ENCODE data around the gene MAP6.

The MAP6 gene

GRCh38 chr11:75547177-75547576 lies 121.7 kb downstream of the MAP6 start:
- no peak for DNase-seq

DNA sequence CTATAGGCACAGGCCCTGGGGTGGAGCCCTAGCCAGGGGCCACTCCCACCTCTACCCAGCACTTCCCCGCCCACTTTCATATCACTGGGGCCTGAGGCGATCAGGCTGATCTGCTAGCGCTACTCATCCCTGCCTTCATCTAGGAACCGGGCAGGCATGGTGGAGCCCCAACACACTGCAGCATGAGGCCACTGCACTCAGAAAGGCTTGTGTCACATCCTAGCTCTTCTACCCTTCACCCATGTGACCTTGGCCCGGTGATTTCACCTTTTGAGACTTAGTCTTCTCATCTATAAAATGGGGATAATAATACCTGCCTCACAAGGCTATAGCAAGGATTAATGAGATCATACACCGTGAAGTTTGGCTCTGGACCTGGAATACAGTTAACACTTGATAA lies 125.0 kb downstream of the MAP6 start:
- DNase-seq: no peak

GRCh38 chr11:75542088-75542438 lies 126.8 kb downstream of the MAP6 start:
- DNase-seq: no peak

GRCh38 chr11:75541193-75542087 lies 127.4 kb downstream of the MAP6 start:
- no peak for DNase-seq

- DNase-seq: no peak
Measured at GRCh38 chr11:75539459-75540334, 129.1 kb downstream of the MAP6 start.

DNA sequence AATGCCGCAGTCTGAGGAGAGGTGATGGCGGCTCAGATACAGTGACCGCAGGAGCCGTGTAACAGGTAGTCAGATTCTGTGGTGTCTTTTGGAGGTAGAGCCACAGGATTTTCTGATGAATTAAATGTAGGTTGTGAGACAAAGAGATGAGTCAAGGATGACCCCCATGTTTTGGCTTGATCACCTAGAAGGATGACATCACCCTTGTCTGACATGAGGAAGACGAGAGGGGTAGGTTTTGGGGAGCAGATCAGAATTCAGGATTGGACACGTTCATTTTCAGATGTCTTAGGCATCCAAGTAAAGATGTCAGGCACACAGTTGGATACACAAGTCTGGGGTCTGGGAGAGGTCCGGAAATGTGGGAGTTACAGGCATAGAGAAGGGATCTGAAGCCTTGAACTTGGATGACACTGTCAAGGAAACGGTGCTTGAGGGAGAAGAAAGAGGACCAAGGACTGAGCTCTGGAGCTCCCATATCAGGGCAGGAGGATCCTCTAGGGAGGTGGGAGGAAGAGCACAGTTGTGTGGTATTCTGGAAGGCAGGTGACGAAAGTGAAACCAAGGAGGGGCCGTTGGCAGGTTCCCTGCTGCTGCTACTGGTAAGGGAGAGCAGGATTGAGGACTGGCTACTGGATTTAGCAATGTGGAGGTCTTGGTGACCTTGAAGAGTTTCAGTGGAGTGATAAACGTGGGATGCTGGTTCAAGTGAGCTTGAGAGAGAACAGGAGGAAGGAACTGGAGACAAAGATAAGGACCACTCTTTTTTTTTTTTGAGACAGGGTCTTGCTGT lies 130.5 kb downstream of the MAP6 start:
- no peak for DNase-seq

DNA sequence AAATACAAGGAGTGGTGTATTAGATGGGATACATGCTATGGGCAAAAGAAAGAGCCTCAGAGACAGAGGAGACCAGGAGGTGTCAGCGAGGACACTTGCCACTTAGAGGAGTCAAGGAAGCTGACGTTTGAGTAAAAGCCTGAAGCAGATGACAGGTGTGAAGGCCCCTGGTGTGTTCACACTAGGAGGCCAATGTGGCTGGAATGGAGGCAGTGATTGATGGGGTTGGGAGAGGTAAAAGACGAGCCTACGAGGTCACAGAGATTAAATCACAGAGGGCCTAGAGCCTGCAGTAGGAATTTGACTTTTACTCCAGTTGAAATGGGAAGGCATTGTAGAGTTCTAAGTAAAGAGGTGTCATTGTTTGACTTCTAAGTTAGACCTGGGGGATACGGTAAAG lies 131.1 kb downstream of the MAP6 start:
- DNase-seq: no peak
